Ovary (tissue), 3 donors: Measurements from ENCODE around the gene MINDY1.

ENCODE experiments used
- CTCF ChIP-seq, 3 donors: fragments of 450-650 bp in 2 of 3; fragments of 200-600 bp in 1 of 3; IDR thresholded peaks; one replicate each; pipeline versions ENCODE4 v1.5.1 to v1.8.0; 2016 to 2022; ENCODE audit warnings: antibody characterized with exemption in 3 of 3, mild to moderate bottlenecking in 1 of 3
- EP300 ChIP-seq: sonication (generic); formaldehyde crosslinking; IDR thresholded peaks from one replicate; pipeline ENCODE4 v1.6.1; 2017; ENCODE audit warnings: antibody characterized with exemption
- POLR2A ChIP-seq: fragments of 450-650 bp; IDR thresholded peaks from one replicate; pipeline ENCODE4 v1.6.1; 2017; ENCODE audit warnings: antibody characterized with exemption, mild to moderate bottlenecking, moderate library complexity
- donor health status: DM: no; HTN: no; CAD: no.

DNA sequence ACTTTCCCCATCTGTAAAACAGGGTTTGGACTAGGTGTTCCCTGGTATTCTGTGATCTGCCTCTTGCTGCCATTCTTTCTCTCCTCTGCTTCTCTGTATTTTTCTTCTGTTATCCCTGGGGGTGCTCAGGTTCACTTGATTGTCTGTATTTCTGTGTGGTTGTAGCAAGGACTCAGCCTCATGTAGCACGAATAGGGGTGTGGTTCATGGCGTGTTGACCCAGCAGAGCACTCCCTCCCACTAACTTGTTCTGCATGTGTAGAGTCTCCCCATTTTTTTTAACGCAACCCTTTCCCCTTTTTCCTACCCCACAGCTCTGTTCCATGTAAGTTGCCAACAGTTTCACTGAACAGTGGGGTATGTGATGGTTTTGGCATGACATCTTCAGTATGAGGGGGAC is 28.5 kb upstream of the MINDY1 start:
- TF ChIP-seq CTCF (IDR thresholded peaks at IDR 0.05): no peak
- TF ChIP-seq POLR2A: no peak
- TF ChIP-seq EP300: no peak
